GM10248 (cell line): ENCODE results near the gene MGAT5B.

Experiments
- CTCF ChIA-PET: fragments of 300-600 bp; sonication (Branson Sonifier 250); formaldehyde crosslinking; extraction: SDS; loops from one replicate; lab custom pipeline; 2021; ENCODE audit warnings: antibody characterized with exemption; lab: Yijun Ruan, JAX
- POLR2A ChIA-PET: fragments of 350-650 bp; sonication (Branson Sonifier 250); formaldehyde crosslinking; extraction: SDS; loops from one replicate; lab custom pipeline; 2020; ENCODE audit warnings: antibody characterized with exemption; lab: Yijun Ruan, JAX
- DNase-seq: peaks from one replicate; pipeline ENCODE4 v3.0.0; 2012; ENCODE audit errors: extremely low spot score
- TF ChIP-seq, protein P1 (sequence below): IDR thresholded peaks from 2 replicates; pipeline ENCODE4 v1.5.1; 2012; ENCODE audit warnings: mild to moderate bottlenecking, low read depth; ENCODE audit errors: extremely low read depth, missing control alignments, control extremely low read depth

Gene MGAT5B

GRCh38 chr17:76868176-76868668, at the start of gene MGAT5B:
Gene MGAT5B (plus strand): TSS chr17:76868404. CDS start chr17:76869030, 626 bp downstream.
- ChIA-PET CTCF (interaction anchor here (0.6 to 6.1 kb wide), 38 partner anchors 11 to 405 kb away, joined by 3 to 106 read pairs (median 4); no protein-coding TSS in a partner anchor), POLR2A (no interaction called here)
- DNase-seq: peak; percentile 93
- TF ChIP-seq, protein P1, sequence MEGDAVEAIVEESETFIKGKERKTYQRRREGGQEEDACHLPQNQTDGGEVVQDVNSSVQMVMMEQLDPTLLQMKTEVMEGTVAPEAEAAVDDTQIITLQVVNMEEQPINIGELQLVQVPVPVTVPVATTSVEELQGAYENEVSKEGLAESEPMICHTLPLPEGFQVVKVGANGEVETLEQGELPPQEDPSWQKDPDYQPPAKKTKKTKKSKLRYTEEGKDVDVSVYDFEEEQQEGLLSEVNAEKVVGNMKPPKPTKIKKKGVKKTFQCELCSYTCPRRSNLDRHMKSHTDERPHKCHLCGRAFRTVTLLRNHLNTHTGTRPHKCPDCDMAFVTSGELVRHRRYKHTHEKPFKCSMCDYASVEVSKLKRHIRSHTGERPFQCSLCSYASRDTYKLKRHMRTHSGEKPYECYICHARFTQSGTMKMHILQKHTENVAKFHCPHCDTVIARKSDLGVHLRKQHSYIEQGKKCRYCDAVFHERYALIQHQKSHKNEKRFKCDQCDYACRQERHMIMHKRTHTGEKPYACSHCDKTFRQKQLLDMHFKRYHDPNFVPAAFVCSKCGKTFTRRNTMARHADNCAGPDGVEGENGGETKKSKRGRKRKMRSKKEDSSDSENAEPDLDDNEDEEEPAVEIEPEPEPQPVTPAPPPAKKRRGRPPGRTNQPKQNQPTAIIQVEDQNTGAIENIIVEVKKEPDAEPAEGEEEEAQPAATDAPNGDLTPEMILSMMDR: peak; percentile 98

- no peak for DNase-seq
- CTCF ChIA-PET: no interaction called here
- POLR2A ChIA-PET: no interaction called here
- TF ChIP-seq, protein P1: no peak
These were observed 48.2 kb upstream of the MGAT5B start for GRCh38 chr17:76820039-76820438.

- no peak for DNase-seq
- TF ChIP-seq, protein P1: no peak
- CTCF ChIA-PET: no interaction called here
- POLR2A ChIA-PET: no interaction called here
These were observed 47.6 kb upstream of the MGAT5B start for GRCh38 chr17:76820561-76820960.

DNA sequence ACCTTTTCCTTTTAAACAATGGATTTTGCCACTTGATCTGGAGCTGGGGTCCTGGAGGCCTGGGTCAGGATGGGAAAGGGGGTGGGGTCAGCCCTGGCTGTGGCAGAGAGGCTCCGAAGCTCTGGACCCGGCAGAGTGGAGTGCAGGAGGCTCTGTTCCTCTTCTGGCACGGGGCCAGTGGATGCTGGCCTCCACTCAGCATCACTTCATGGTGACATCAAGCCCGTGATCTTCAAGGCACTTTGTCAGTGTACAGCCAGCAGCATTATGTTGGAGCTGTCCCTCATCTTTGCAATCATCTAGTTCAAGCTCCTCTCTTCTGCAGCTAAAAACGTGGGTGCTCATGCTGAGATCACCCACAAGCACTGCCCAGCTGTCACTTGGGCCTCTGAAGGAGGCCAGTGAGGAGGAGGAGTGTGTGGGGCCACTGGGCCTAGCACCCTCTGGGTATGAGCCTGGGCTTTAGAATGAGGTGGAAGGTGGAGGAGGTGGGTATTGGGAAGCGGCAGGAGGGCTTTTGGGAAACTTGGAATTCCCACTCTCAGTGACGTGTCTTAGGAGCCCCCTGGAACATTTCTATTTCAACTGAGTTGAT, 45.9 kb upstream of the MGAT5B start:
- ChIA-PET CTCF (no interaction called here), POLR2A (interaction anchor here (0.6 kb wide), 1 partner anchor 524 kb away, joined by 6 read pairs; no protein-coding TSS in a partner anchor)
- DNase-seq: no peak
- TF ChIP-seq, protein P1: no peak

GRCh38 chr17:76824093-76824492, 44.1 kb upstream of the MGAT5B start:
- peak; percentile 41 for DNase-seq
- TF ChIP-seq, protein P1: no peak
- ChIA-PET POLR2A (no interaction called here), CTCF (no interaction called here)

DNA sequence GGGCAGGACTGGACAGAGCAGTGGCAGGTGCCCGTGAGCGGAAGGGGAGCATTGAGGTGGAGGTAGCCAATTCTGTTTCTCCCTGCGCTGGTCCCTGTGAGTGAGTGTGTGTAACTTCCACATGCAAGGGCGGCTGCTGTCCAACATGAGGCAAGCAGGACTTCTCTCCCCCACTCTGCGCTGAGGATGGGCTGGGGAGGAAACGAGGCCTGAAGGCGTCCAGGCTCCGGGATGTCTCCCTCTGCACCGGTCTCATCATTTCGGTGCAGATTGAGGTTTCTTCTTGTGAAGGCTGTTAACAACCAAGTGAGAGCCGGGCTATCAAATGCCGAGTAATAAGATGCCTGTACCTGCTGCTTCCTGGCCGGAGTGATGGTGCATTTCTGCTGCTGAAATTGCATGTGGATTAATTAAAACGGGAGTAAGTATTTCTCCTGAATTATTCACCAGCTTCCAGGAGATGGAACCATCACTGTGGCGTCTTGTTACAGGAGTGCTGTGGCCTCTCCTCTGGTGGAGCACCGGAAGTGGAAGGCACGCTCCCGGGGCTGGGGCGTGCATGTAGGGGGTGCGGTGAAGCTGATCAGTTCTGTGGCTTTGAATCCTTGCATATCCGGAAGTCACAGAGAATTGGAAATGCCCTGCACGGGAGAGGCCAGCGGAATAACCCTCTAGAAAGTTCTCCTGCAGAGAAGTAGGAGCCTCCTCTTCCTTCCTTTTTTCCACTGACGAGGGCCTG, 41.7 kb upstream of the MGAT5B start:
- no peak for DNase-seq
- ChIA-PET POLR2A (no interaction called here), CTCF (no interaction called here)
- TF ChIP-seq, protein P1: no peak
